Subcutaneous adipose tissue (tissue), 4 donors: ENCODE data around the gene HOXB13. TPM values are rescaled to one million over a fixed set of nuclear protein-coding genes. Genes with fewer than 3 reads are reported as not detected.

Experiments
- CTCF ChIP-seq: fragments of 450-650 bp; IDR thresholded peaks from one replicate; pipeline ENCODE4 v1.5.1; 2016; ENCODE audit warnings: low read depth, mild to moderate bottlenecking, control low read depth, antibody characterized with exemption, moderate library complexity
- total RNA-seq, 4 donors: library from RNA; depleted of rRNA; stranded (reverse); fragments of >200 nt; gene quantifications; one replicate each; pipeline ENCODE4 v1.1.0, GENCODE V29; 2016

Gene HOXB13
- total RNA-seq, 4 donors from 2014 or later: 0.44 to 0.85 (median 0.62) TPM

GRCh38 chr17:48727415-48728175 lies 955 bp downstream of the HOXB13 start:
- no peak for TF ChIP-seq CTCF

DNA sequence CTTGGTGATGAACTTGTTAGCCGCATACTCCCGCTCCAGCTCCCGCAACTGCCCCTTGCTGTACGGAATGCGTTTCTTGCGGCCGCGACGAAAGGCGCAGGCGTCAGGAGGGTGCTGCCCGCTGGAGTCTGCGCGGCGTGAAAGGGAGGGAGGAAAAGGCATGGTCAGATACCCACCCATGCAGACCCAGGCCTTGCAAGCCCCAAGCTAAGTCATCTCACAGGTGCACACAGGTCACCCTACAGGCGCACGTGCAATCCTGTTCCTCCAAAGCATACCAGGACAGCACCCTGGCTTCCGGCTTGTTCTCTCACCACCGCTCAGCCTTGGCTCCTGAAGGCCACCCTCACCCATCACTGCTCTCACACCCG lies 1.6 kb downstream of the HOXB13 start:
- TF ChIP-seq CTCF: no peak

GRCh38 chr17:48726114-48726915 lies 2.2 kb downstream of the HOXB13 start:
- no peak for TF ChIP-seq CTCF

- no peak for TF ChIP-seq CTCF
Measured at GRCh38 chr17:48725288-48726064, 3.1 kb downstream of the HOXB13 start.

GRCh38 chr17:48725004-48725287 lies 3.6 kb downstream of the HOXB13 start:
- TF ChIP-seq CTCF: no peak

DNA sequence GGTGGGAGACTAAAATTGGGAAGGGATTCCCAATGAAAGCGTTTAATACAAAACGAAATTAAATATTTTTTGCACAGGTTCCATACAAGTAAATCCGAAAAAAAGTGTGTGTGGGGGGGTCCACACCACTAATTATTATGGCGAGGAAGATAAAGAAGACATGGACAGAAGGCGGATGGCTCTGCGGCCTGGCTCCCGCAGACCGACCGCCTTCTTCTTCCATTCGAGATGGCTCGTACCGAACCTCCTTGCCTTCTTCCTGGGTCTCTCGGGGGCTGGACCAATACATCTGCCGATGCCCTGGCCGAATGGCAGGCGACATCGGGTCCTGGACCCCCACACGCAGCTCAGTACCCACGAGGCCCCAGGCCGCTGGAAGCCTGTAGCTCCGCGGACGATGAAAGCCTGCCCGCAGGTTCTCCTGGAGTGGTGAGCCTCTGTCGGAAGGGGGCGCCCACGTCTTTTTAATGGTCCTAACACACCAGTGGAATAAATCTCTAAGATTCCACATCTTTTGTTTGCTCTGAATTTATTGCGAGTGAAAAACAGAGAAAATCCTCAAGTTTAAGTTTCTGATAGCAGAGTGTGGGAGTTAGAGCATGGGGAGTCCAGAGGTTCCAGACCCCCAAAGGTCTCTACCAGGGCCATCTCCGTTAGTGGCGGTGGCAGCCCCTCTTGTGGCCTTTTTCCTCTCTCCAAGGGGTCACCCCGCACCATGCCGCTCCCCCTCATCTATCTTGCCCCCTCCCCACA lies 4.1 kb downstream of the HOXB13 start:
- no peak for TF ChIP-seq CTCF
